Kidney epithelial cell (primary cell): ENCODE data around the gene NDUFA13. TPM values are rescaled to one million over a fixed set of nuclear protein-coding genes. Genes with fewer than 3 reads are reported as not detected.

Experiments
- DNase-seq: peaks from one replicate; pipeline ENCODE4 v3.0.0-alpha.2; 2010; ENCODE audit warnings: low read depth
- H3K27me3 ChIP-seq: 2 replicates; pipeline ENCODE4 v1.6.0; 2011; ENCODE audit warnings: low read length; ENCODE audit not compliant: control insufficient read depth, insufficient read depth
- H3K36me3 ChIP-seq: 2 replicates; pipeline ENCODE4 v1.5.1; 2011; ENCODE audit warnings: low read length; ENCODE audit not compliant: control insufficient read depth, insufficient read depth
- H3K4me3 ChIP-seq: 2 replicates; pipeline ENCODE4 v1.5.1; 2011; ENCODE audit warnings: low read depth, mild to moderate bottlenecking, control low read depth, low read length
- CTCF ChIP-seq: IDR thresholded peaks from 2 replicates; pipeline ENCODE4 v1.5.1; 2011; ENCODE audit warnings: mild to moderate bottlenecking, moderate library complexity, low read length, control low read depth, inconsistent platforms; ENCODE audit not compliant: insufficient read depth, poor library complexity, severe bottlenecking
- total RNA-seq: library from RNA; depleted of rRNA; stranded (reverse); fragments of >200 nt; gene quantifications from 2 replicates; pipeline ENCODE4 v1.2.3, GENCODE V29; 2015

Gene NDUFA13
- total RNA-seq, 1 donor from 2014 or later, result 58.8 TPM

GRCh38 chr19:19502281-19502680 lies 13.7 kb upstream of the NDUFA13 start:
- TF ChIP-seq CTCF, result no peak
- no peak for DNase-seq
- no peaks in the 10 kb centered on the region for H3K36me3 ChIP-seq

GRCh38 chr19:19502808-19503602 lies 13.0 kb upstream of the NDUFA13 start:
- H3K36me3 ChIP-seq, result no peaks in the 10 kb centered on the region
- no peak for DNase-seq
- no peak overlapping the region for H3K4me3 ChIP-seq
- no peaks in the 10 kb centered on the region for H3K27me3 ChIP-seq
- TF ChIP-seq CTCF, result no peak

More at GRCh38 chr19:19502281-19502680, 13.7 kb upstream of the NDUFA13 start:
- H3K4me3 ChIP-seq, result no peak overlapping the region
- no peaks in the 10 kb centered on the region for H3K27me3 ChIP-seq

GRCh38 chr19:19504754-19505668 lies 11.0 kb upstream of the NDUFA13 start:
- no peaks in the 10 kb centered on the region for H3K36me3 ChIP-seq
- DNase-seq, result no peak
- no peak overlapping the region for H3K4me3 ChIP-seq
- TF ChIP-seq CTCF, result no peak
- no peaks in the 10 kb centered on the region for H3K27me3 ChIP-seq

- no peaks in the 10 kb centered on the region for H3K36me3 ChIP-seq
- no peaks in the 10 kb centered on the region for H3K27me3 ChIP-seq
- TF ChIP-seq CTCF, result no peak
- DNase-seq, result no peak
- no peak overlapping the region for H3K4me3 ChIP-seq
Observed at GRCh38 chr19:19505669-19506326, 10.2 kb upstream of the NDUFA13 start.

- no peak for DNase-seq
- H3K27me3 ChIP-seq, result no peaks in the 10 kb centered on the region
- no peak for TF ChIP-seq CTCF
- H3K4me3 ChIP-seq, result no peak overlapping the region
- H3K36me3 ChIP-seq, result no peaks in the 10 kb centered on the region
Observed at GRCh38 chr19:19506592-19506991, 9.4 kb upstream of the NDUFA13 start.
